ENCODE measurements around the gene ZNF655. TPM values are rescaled to one million over a fixed set of nuclear protein-coding genes. Genes with fewer than 3 reads are reported as not detected.

The ZNF655 gene
- total and polyA plus RNA-seq, 9 donors, result 33.0 to 68.5 (median 56.3) TPM

- 49 to 59% (median 50%) methylated on average over 2 of the region's 2 CpGs for WGBS, 3 donors
- Histone ChIP-seq H3K27ac (no peak overlapping the region), H3K27me3 (no peaks in the 10 kb centered on the region), H3K36me3 (no peaks in the 10 kb centered on the region), H3K4me1 (ENCODE audit: insufficient read depth) (peaks cover 6% of the 10 kb centered on the region), H3K4me3 (no peak overlapping the region), H3K9me3 (no peaks in the 10 kb centered on the region)
- intact Hi-C loops (cut with DNase I), result loop anchor here in 2 of 4 donors (5.0 to 10.0 kb wide), 4 partner anchors 48 to 150 kb away; partner anchors contain the start of genes BUD31 (in 1 of the 2), PDAP1 (in 1 of the 2), ZKSCAN5 (in 1 of the 2) and ZNF394 (in 1 of the 2)
- no peak for DNase-seq
- TF ChIP-seq POLR2A (IDR thresholded peaks at IDR 0.05) (no peak), CTCF (IDR thresholded peaks at IDR 0.05) (no peak), EP300 (IDR thresholded peaks at IDR 0.05) (no peak)
Measured at GRCh38 chr7:99554939-99555338, 3.5 kb upstream of the ZNF655 start.

- TF ChIP-seq EP300 (IDR thresholded peaks at IDR 0.05), result no peak
- no peak for TF ChIP-seq POLR2A (IDR thresholded peaks at IDR 0.05)
- TF ChIP-seq CTCF (IDR thresholded peaks at IDR 0.05), result no peak
- no peak overlapping the region for H3K27ac ChIP-seq
- no peaks in the 10 kb centered on the region for H3K27me3 ChIP-seq
- intact Hi-C loops (cut with DNase I), result loop anchor here in 1 of 4 donors (10.0 kb wide), 2 partner anchors 68 to 152 kb away; partner anchors contain the start of genes BUD31 and PDAP1
- no peaks in the 10 kb centered on the region for H3K9me3 ChIP-seq
- DNase-seq, result no peak
- no peaks in the 10 kb centered on the region for H3K36me3 ChIP-seq
- peaks cover 1% of the 10 kb centered on the region for H3K4me1 ChIP-seq (ENCODE audit: insufficient read depth)
- H3K4me3 ChIP-seq, result peak overlapping the region; percentile 72
- 71 to 80% (median 76%) methylated on average over 4 of the region's 4 CpGs for WGBS, 3 donors
Measured at GRCh38 chr7:99557196-99557607, 1.2 kb upstream of the ZNF655 start.

GRCh38 chr7:99557940-99558305 lies 519 bp upstream of the ZNF655 start:
- H3K27me3 ChIP-seq, result no peaks in the 10 kb centered on the region
- peak overlapping the region; percentile 88 for H3K27ac ChIP-seq
- DNase-seq, result no peak
- H3K4me1 ChIP-seq (ENCODE audit: insufficient read depth), result peaks cover 1% of the 10 kb centered on the region
- no peaks in the 10 kb centered on the region for H3K36me3 ChIP-seq
- H3K9me3 ChIP-seq, result no peaks in the 10 kb centered on the region
- 0 to 1% (median 1%) methylated on average over 17 of the region's 17 CpGs for WGBS, 3 donors
- intact Hi-C loops (cut with DNase I), result loop anchor here in 1 of 4 donors (10.0 kb wide), 2 partner anchors 67 to 153 kb away; partner anchors contain the start of genes BUD31 and PDAP1
- H3K4me3 ChIP-seq, result peak overlapping the region; percentile 72
- TF ChIP-seq POLR2A (IDR thresholded peaks at IDR 0.05) (no peak), EP300 (IDR thresholded peaks at IDR 0.05) (no peak), CTCF (IDR thresholded peaks at IDR 0.05) (no peak)

GRCh38 chr7:99559175-99559915 lies 903 bp downstream of the ZNF655 start:
- peaks cover 1% of the 10 kb centered on the region for H3K4me1 ChIP-seq (ENCODE audit: insufficient read depth)
- H3K4me3 ChIP-seq, result peak overlapping the region; percentile 72
- H3K27me3 ChIP-seq, result no peaks in the 10 kb centered on the region
- no peaks in the 10 kb centered on the region for H3K36me3 ChIP-seq
- H3K27ac ChIP-seq, result peak overlapping the region; percentile 88
- intact Hi-C loops (cut with DNase I), result loop anchor here in 1 of 4 donors (10.0 kb wide), 2 partner anchors 65 to 155 kb away; partner anchors contain the start of genes BUD31 and PDAP1
- H3K9me3 ChIP-seq, result no peaks in the 10 kb centered on the region
- WGBS, 3 donors, result 14 to 19% (median 17%) methylated on average over 29 to 31 of the region's 31 CpGs
- TF ChIP-seq CTCF (IDR thresholded peaks at IDR 0.05), result no peak
- TF ChIP-seq EP300 (IDR thresholded peaks at IDR 0.05), result no peak
- TF ChIP-seq POLR2A (IDR thresholded peaks at IDR 0.05), result no peak
- DNase-seq, result no peak

Data from ovary (tissue), 9 donors.